H9 (cell line): ENCODE measurements around the gene NRXN3. TPM values are rescaled to one million over a fixed set of nuclear protein-coding genes. Genes with fewer than 3 reads are reported as not detected.

Source experiments
- DNase-seq: peaks from one replicate; pipeline ENCODE4 v3.0.0-alpha.2; 2017
- H2AFZ ChIP-seq: one replicate; pipeline ENCODE4 v1.6.1; 2013; ENCODE audit warnings: mild to moderate bottlenecking, low read length, control low read depth, moderate library complexity
- H2AK5ac ChIP-seq: 2 replicates; pipeline ENCODE4 v1.6.1; 2013; ENCODE audit warnings: low read length, control low read depth, mixed read lengths; ENCODE audit not compliant: insufficient read length
- H2BK120ac ChIP-seq: one replicate; pipeline ENCODE4 v1.6.1; 2013; ENCODE audit warnings: low read depth, mild to moderate bottlenecking, low read length, control low read depth, inconsistent platforms; ENCODE audit not compliant: poor library complexity, severe bottlenecking
- H2BK12ac ChIP-seq: 2 replicates; pipeline ENCODE4 v1.6.1; 2013; ENCODE audit warnings: low read length, control low read depth, mixed read lengths, low read depth; ENCODE audit not compliant: insufficient read length
- H2BK15ac ChIP-seq: 2 replicates; pipeline ENCODE4 v1.6.1; 2013; ENCODE audit warnings: low read depth, low read length, control low read depth
- H2BK20ac ChIP-seq: one replicate; pipeline ENCODE4 v1.6.1; 2013; ENCODE audit warnings: low read depth, mild to moderate bottlenecking, low read length, control low read depth, inconsistent platforms; ENCODE audit not compliant: poor library complexity, severe bottlenecking
- H2BK5ac ChIP-seq: 2 replicates; pipeline ENCODE4 v1.6.1; 2013; ENCODE audit warnings: low read length, control low read depth, mixed read lengths; ENCODE audit not compliant: insufficient read length
- H3K14ac ChIP-seq: 2 replicates; pipeline ENCODE4 v1.6.1; 2013; ENCODE audit warnings: low read length, control low read depth; ENCODE audit not compliant: insufficient read depth
- H3K18ac ChIP-seq: 2 replicates; pipeline ENCODE4 v1.6.1; 2013; ENCODE audit warnings: low read depth, mild to moderate bottlenecking, mixed read lengths, low read length, control low read depth; ENCODE audit not compliant: insufficient read length
- H3K23ac ChIP-seq: 2 replicates; pipeline ENCODE4 v1.6.1; 2013; ENCODE audit warnings: low read length, control low read depth, mixed read lengths, low read depth; ENCODE audit not compliant: insufficient read length
- H3K23me2 ChIP-seq: 2 replicates; pipeline ENCODE4 v1.6.1; 2013; ENCODE audit warnings: low read depth, mild to moderate bottlenecking, mixed read lengths, low read length, control low read depth; ENCODE audit not compliant: insufficient read length, poor library complexity, severe bottlenecking
- H3K27ac ChIP-seq: 2 replicates; pipeline ENCODE4 v1.5.1; 2013; ENCODE audit warnings: low read length, control low read depth, mixed read lengths, low read depth; ENCODE audit not compliant: insufficient read length
- H3K27me3 ChIP-seq: 2 replicates; pipeline ENCODE4 v1.6.1; 2013; ENCODE audit warnings: low read length, control low read depth, inconsistent platforms; ENCODE audit not compliant: insufficient read depth
- H3K4ac ChIP-seq: 2 replicates; pipeline ENCODE4 v1.6.1; 2013; ENCODE audit warnings: low read depth, mild to moderate bottlenecking, control low read depth, inconsistent platforms, low read length, moderate library complexity
- H3K4me1 ChIP-seq: 2 replicates; pipeline ENCODE4 v1.6.1; 2013; ENCODE audit warnings: low read length, control low read depth, inconsistent platforms; ENCODE audit not compliant: insufficient read depth
- H3K4me2 ChIP-seq: 2 replicates; pipeline ENCODE4 v1.6.1; 2013; ENCODE audit warnings: low read length, control low read depth, mixed read lengths; ENCODE audit not compliant: insufficient read length, insufficient read depth
- H3K56ac ChIP-seq: 2 replicates; pipeline ENCODE4 v1.6.1; 2013; ENCODE audit warnings: low read depth, mild to moderate bottlenecking, mixed read lengths, low read length, control low read depth; ENCODE audit not compliant: insufficient read length
- H3K79me1 ChIP-seq: 2 replicates; pipeline ENCODE4 v1.6.1; 2013; ENCODE audit warnings: low read depth, mild to moderate bottlenecking, moderate library complexity, low read length, control low read depth, inconsistent platforms; ENCODE audit not compliant: insufficient read depth, poor library complexity, severe bottlenecking
- H3K79me2 ChIP-seq: 2 replicates; pipeline ENCODE4 v1.6.1; 2013; ENCODE audit warnings: low read length, control low read depth, inconsistent platforms; ENCODE audit not compliant: insufficient read depth
- H3K9ac ChIP-seq: 2 replicates; pipeline ENCODE4 v1.6.1; 2013; ENCODE audit warnings: low read length, control low read depth, mixed read lengths; ENCODE audit not compliant: insufficient read length; ENCODE audit errors: extremely low read depth
- H3K9me3 ChIP-seq: one replicate; pipeline ENCODE4 v1.6.1; 2013; ENCODE audit warnings: low read depth, low read length, inconsistent platforms; ENCODE audit not compliant: control insufficient read depth
- H3T11ph ChIP-seq: one replicate; pipeline ENCODE4 v1.6.1; 2013; ENCODE audit warnings: mild to moderate bottlenecking, low read length, control low read depth, inconsistent platforms
- H4K20me1 ChIP-seq: one replicate; pipeline ENCODE4 v1.6.1; 2013; ENCODE audit not compliant: control insufficient read depth, insufficient read length, insufficient read depth
- H4K5ac ChIP-seq: 2 replicates; pipeline ENCODE4 v1.6.1; 2013; ENCODE audit warnings: low read depth, mild to moderate bottlenecking, mixed read lengths, low read length, control low read depth; ENCODE audit not compliant: insufficient read length
- H4K8ac ChIP-seq: replicated peaks from 2 replicates; pipeline ENCODE4 v1.6.1; 2013; ENCODE audit warnings: low read length, control low read depth, mixed read lengths, low read depth; ENCODE audit not compliant: insufficient read length
- H4K91ac ChIP-seq: 2 replicates; pipeline ENCODE4 v1.6.1; 2013; ENCODE audit warnings: low read depth, mild to moderate bottlenecking, moderate library complexity, mixed read lengths, low read length, control low read depth; ENCODE audit not compliant: insufficient read length
- H3K27ac Mint-ChIP-seq, 3 experiments: 2 replicates in 2 of 3; 3 replicates in 1 of 3; pipeline ENCODE4 v1.8.0; 2020 to 2021; ENCODE audit warnings: mixed read lengths in 3 of 3, mild to moderate bottlenecking in 1 of 3, moderate library complexity in 1 of 3
- H3K27me3 Mint-ChIP-seq: 2 replicates; pipeline ENCODE4 v1.8.0; 2021; ENCODE audit warnings: low read depth, mild to moderate bottlenecking, moderate library complexity, mixed read lengths
- H3K36me3 Mint-ChIP-seq, 3 experiments: 2 replicates in 2 of 3; 3 replicates in 1 of 3; pipeline ENCODE4 v1.8.0; 2020 to 2021; ENCODE audit warnings: low read depth in 3 of 3, mixed read lengths in 3 of 3; ENCODE audit not compliant: insufficient read depth in 1 of 3
- H3K4me1 Mint-ChIP-seq, 2 experiments: 2 replicates each; pipeline ENCODE4 v1.8.0; 2020; ENCODE audit warnings: mixed read lengths in 2 of 2
- H3K4me3 Mint-ChIP-seq, 2 experiments: 2 replicates in 1 of 2; 3 replicates in 1 of 2; pipeline ENCODE4 v1.8.0; 2020 to 2021; ENCODE audit warnings: mild to moderate bottlenecking in 2 of 2, mixed read lengths in 2 of 2, moderate library complexity in 1 of 2
- H3K9me3 Mint-ChIP-seq, 2 experiments: 2 replicates in 1 of 2; 3 replicates in 1 of 2; pipeline ENCODE4 v1.8.0; 2020; ENCODE audit warnings: mild to moderate bottlenecking in 2 of 2, mixed read lengths in 2 of 2, moderate library complexity in 1 of 2
- WGBS: extraction: QIAGEN DNeasy Blood & Tissue Kit; methylation state at CpG from one replicate; pipeline ENCODE4 v1.1.7; 2013; ENCODE audit warnings: missing lambda C conversion rate, low lambda C conversion rate, mixed read lengths; ENCODE audit not compliant: insufficient read length; ENCODE audit errors: extremely low coverage; 5-methylcytosine and 5-hydroxymethylcytosine counted together
- total RNA-seq: library from RNA; stranded (reverse); gene quantifications from 2 replicates; pipeline ENCODE4 v1.2.1, GENCODE V29; 2021
- TF ChIP-seq, protein P1 (sequence below): fragments of 200-600 bp; sonication (generic); conservative IDR thresholded peaks from 3 replicates; pipeline ENCODE4 v1.8.0; 2021; ENCODE audit warnings: antibody characterized with exemption, mild to moderate bottlenecking

The NRXN3 gene
- total RNA-seq, 1 experiment from 2014 or later: 1.8 TPM

- no peak overlapping the region for H4K91ac ChIP-seq
- WGBS: no CpG with 5 or more reads among the region's 5 CpGs
- Mint-ChIP-seq H3K27me3 (peaks cover 2% of the 10 kb centered on the region; the same call in 1 of the 2 replicates), H3K4me1 (peaks cover 8 to 10% of the 10 kb centered on the region in 2 experiments), H3K4me3 (no peak overlapping the region), H3K9me3 (no peaks in the 10 kb centered on the region; a peak in 1 of 5 replicates), H3K36me3 (no peaks in the 10 kb centered on the region), H3K27ac (no peak overlapping the region)
- H3K4ac ChIP-seq: no peak overlapping the region
- no peaks in the 10 kb centered on the region for H4K20me1 ChIP-seq
- DNase-seq: no peak
- H2AFZ ChIP-seq: no peak overlapping the region
- no peak overlapping the region for H2AK5ac ChIP-seq
- H3K18ac ChIP-seq: no peak overlapping the region
- H3K27ac ChIP-seq: no peak overlapping the region
- H2BK120ac ChIP-seq: no peak overlapping the region
- no peaks in the 10 kb centered on the region for H3K23me2 ChIP-seq
- H3K79me2 ChIP-seq: no peaks in the 10 kb centered on the region
- H3K4me1 ChIP-seq: no peaks in the 10 kb centered on the region
- no peak overlapping the region for H3K14ac ChIP-seq
- H3K27me3 ChIP-seq: no peaks in the 10 kb centered on the region
- H2BK12ac ChIP-seq: no peak overlapping the region
- no peak overlapping the region for H3K23ac ChIP-seq
- no peak overlapping the region for H3K9ac ChIP-seq
- no peak overlapping the region for H3K56ac ChIP-seq
- no peaks in the 10 kb centered on the region for H3K79me1 ChIP-seq
- H2BK5ac ChIP-seq: no peak overlapping the region
- H3T11ph ChIP-seq: no peak overlapping the region
- no peak overlapping the region for H2BK20ac ChIP-seq
- TF ChIP-seq, protein P1, sequence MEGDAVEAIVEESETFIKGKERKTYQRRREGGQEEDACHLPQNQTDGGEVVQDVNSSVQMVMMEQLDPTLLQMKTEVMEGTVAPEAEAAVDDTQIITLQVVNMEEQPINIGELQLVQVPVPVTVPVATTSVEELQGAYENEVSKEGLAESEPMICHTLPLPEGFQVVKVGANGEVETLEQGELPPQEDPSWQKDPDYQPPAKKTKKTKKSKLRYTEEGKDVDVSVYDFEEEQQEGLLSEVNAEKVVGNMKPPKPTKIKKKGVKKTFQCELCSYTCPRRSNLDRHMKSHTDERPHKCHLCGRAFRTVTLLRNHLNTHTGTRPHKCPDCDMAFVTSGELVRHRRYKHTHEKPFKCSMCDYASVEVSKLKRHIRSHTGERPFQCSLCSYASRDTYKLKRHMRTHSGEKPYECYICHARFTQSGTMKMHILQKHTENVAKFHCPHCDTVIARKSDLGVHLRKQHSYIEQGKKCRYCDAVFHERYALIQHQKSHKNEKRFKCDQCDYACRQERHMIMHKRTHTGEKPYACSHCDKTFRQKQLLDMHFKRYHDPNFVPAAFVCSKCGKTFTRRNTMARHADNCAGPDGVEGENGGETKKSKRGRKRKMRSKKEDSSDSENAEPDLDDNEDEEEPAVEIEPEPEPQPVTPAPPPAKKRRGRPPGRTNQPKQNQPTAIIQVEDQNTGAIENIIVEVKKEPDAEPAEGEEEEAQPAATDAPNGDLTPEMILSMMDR: no peak
- no peaks in the 10 kb centered on the region for H3K9me3 ChIP-seq
- H3K4me2 ChIP-seq: no peak overlapping the region
- H2BK15ac ChIP-seq: no peak overlapping the region
- no peak overlapping the region for H4K5ac ChIP-seq
- no peak overlapping the region for H4K8ac ChIP-seq
Measured at GRCh38 chr14:78798757-78799156, 628.6 kb downstream of the NRXN3 start.
